Kidney (tissue), 14 donors: ENCODE measurements around the gene CCR6. TPM values are rescaled to one million over a fixed set of nuclear protein-coding genes. Genes with fewer than 3 reads are reported as not detected.

Experiments used
- DNase-seq, 5 donors: peaks; one replicate each; pipeline ENCODE4 v3.0.0-alpha.2; 2013 to 2020
- FAIRE-seq: peaks from 2 replicates; lab custom pipeline; 2012; peaks lifted over from hg19 to GRCh38; lab: Jason Lieb, UNC
- H3K27ac ChIP-seq, 2 donors: one replicate each; pipeline ENCODE4 v1.7.0; 2013; ENCODE audit warnings: low read depth in 2 of 2, low read length in 2 of 2, inconsistent platforms in 1 of 2
- H3K27me3 ChIP-seq: one replicate; pipeline ENCODE4 v1.7.1; 2013; ENCODE audit warnings: low read length, inconsistent platforms; ENCODE audit not compliant: control insufficient read depth, insufficient read depth
- H3K36me3 ChIP-seq, 3 donors: one replicate each; pipeline versions ENCODE4 v1.7.0 to v1.7.1; 2013; ENCODE audit warnings: low read length in 3 of 3, control low read depth in 1 of 3, inconsistent platforms in 1 of 3; ENCODE audit not compliant: insufficient read depth in 3 of 3, control insufficient read depth in 2 of 3
- H3K4me1 ChIP-seq, 3 donors: one replicate each; pipeline versions ENCODE4 v1.7.0 to v1.7.1; 2013; ENCODE audit warnings: low read length in 3 of 3, inconsistent platforms in 1 of 3, low read depth in 1 of 3; ENCODE audit not compliant: control insufficient read depth in 2 of 3, insufficient read depth in 2 of 3
- H3K4me3 ChIP-seq, 3 donors: one replicate each; pipeline versions ENCODE4 v1.7.0 to v1.8.1; 2013; ENCODE audit warnings: low read length in 3 of 3, control low read depth in 1 of 3, inconsistent platforms in 1 of 3
- H3K9ac ChIP-seq, 3 donors: one replicate each; pipeline versions ENCODE4 v1.7.0 to v1.7.1; 2013; ENCODE audit warnings: low read length in 3 of 3, control low read depth in 1 of 3, inconsistent platforms in 1 of 3
- H3K9me3 ChIP-seq, 3 donors: one replicate each; pipeline versions ENCODE4 v1.7.0 to v1.7.1; 2013; ENCODE audit warnings: low read length in 3 of 3, control low read depth in 1 of 3, inconsistent platforms in 1 of 3; ENCODE audit not compliant: control insufficient read depth in 2 of 3, insufficient read depth in 1 of 3
- intact Hi-C: fragments of 100-400 bp; cut with DNase I; formaldehyde crosslinking; loops from one replicate; pipeline ENCODE4 v1.11.1; 2022
- polyA plus RNA-seq: library from polyadenylated mRNA; stranded (reverse); fragments of 350-450 nt; fragmentation: Illumina TruSeq; extraction: RNeasy Lipid Tissue Mini Kit (QIAGEN cat#74804); gene quantifications from one replicate; pipeline ENCODE4 v1.2.3, GENCODE V29; 2014; ENCODE audit warnings: low read depth, low replicate concordance; ENCODE audit not compliant: insufficient read depth
- total RNA-seq: library from RNA; stranded (reverse); fragmentation: NEBNext Ultra II Directional; extraction: Animal tissue kit (Norgen Biotek cat#: 25700); gene quantifications from one replicate; pipeline ENCODE4 v1.2.1, GENCODE V29; 2021
- TF ChIP-seq, protein P1 (sequence below): IDR thresholded peaks from 3 replicates; pipeline ENCODE4 v1.5.1; 2012; ENCODE audit warnings: mild to moderate bottlenecking, moderate library complexity, borderline replicate concordance; ENCODE audit not compliant: insufficient read depth; ENCODE audit errors: extremely low read depth
- donor health status: control.
- donor health status: control.
- donor health status: control.
- donor health status: control.
- donor health status: control.
- donor health status: DM: yes; HTN: yes; CAD: no.
- donor health status: Normal renal cell carcinoma (clear cell type).

Gene CCR6
- total and polyA plus RNA-seq, 2 donors from 2014 or later, result 0.43 to 0.54 TPM

DNA sequence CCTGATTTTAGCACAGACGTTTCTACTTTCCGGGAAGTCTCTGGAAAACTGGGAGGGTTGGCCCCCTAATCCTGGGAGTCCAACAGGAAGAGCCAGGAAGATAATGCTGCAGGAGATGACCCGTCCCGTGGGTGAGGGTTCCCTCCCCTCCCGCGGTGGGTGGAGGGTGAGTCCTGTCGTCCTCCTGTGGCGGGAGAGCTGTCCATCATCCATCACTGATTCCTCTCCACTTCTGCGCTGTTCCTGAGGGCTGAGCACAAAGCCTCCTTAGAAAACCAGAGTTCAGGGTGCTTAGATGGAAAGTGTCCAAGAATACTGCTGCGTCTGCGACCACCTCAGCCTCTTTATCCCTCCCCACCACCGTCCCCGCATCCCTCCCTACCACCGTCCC lies 6.1 kb upstream of the CCR6 start:
- TF ChIP-seq, protein P1, sequence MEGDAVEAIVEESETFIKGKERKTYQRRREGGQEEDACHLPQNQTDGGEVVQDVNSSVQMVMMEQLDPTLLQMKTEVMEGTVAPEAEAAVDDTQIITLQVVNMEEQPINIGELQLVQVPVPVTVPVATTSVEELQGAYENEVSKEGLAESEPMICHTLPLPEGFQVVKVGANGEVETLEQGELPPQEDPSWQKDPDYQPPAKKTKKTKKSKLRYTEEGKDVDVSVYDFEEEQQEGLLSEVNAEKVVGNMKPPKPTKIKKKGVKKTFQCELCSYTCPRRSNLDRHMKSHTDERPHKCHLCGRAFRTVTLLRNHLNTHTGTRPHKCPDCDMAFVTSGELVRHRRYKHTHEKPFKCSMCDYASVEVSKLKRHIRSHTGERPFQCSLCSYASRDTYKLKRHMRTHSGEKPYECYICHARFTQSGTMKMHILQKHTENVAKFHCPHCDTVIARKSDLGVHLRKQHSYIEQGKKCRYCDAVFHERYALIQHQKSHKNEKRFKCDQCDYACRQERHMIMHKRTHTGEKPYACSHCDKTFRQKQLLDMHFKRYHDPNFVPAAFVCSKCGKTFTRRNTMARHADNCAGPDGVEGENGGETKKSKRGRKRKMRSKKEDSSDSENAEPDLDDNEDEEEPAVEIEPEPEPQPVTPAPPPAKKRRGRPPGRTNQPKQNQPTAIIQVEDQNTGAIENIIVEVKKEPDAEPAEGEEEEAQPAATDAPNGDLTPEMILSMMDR, result no peak
- peaks cover 0 to 2% (median 0%) of the 10 kb centered on the region in 3 donors for H3K4me1 ChIP-seq
- no peaks in the 10 kb centered on the region for H3K9me3 ChIP-seq
- no peak overlapping the region for H3K4me3 ChIP-seq
- H3K9ac ChIP-seq, result no peak overlapping the region
- no peak for FAIRE-seq
- H3K27me3 ChIP-seq, result no peaks in the 10 kb centered on the region
- H3K36me3 ChIP-seq, result no peaks in the 10 kb centered on the region
- intact Hi-C loops, result no loop called here
- no peak for DNase-seq
- H3K27ac ChIP-seq, result no peak overlapping the region

GRCh38 chr6:167118006-167118405 lies 4.9 kb upstream of the CCR6 start:
- TF ChIP-seq, protein P1, result no peak
- intact Hi-C loops, result no loop called here
- no peak overlapping the region for H3K4me3 ChIP-seq
- no peaks in the 10 kb centered on the region for H3K9me3 ChIP-seq
- H3K36me3 ChIP-seq, result no peaks in the 10 kb centered on the region
- no peak overlapping the region for H3K9ac ChIP-seq
- no peaks in the 10 kb centered on the region for H3K27me3 ChIP-seq
- no peak overlapping the region for H3K27ac ChIP-seq
- DNase-seq, result no peak
- peaks cover 0 to 2% (median 0%) of the 10 kb centered on the region in 3 donors for H3K4me1 ChIP-seq
- FAIRE-seq, result no peak

GRCh38 chr6:167118839-167119238 lies 4.1 kb upstream of the CCR6 start:
- no peaks in the 10 kb centered on the region for H3K9me3 ChIP-seq
- H3K9ac ChIP-seq, result no peak overlapping the region
- DNase-seq (no peak), FAIRE-seq (no peak)
- H3K4me1 ChIP-seq, result peaks cover 0 to 2% (median 0%) of the 10 kb centered on the region in 3 donors
- no peaks in the 10 kb centered on the region for H3K27me3 ChIP-seq
- H3K27ac ChIP-seq, result no peak overlapping the region
- intact Hi-C loops, result no loop called here
- no peak overlapping the region for H3K4me3 ChIP-seq
- TF ChIP-seq, protein P1, result no peak
- H3K36me3 ChIP-seq, result no peaks in the 10 kb centered on the region
